GM12892 (cell line): Measurements from ENCODE around the gene PSMC4. TPM values are rescaled to one million over a fixed set of nuclear protein-coding genes. Genes with fewer than 3 reads are reported as not detected.

Experiments used
- DNase-seq: peaks from one replicate; pipeline ENCODE4 v3.0.0; 2011; ENCODE audit not compliant: insufficient read length
- FAIRE-seq: peaks from 2 replicates; lab custom pipeline; 2011; peaks lifted over from hg19 to GRCh38; lab: Jason Lieb, UNC
- POLR2A ChIP-seq: IDR thresholded peaks from 2 replicates; pipeline ENCODE4 v1.6.1; 2011; ENCODE audit warnings: low read depth, low read length, control low read depth
- POLR2AphosphoS5 ChIP-seq: IDR thresholded peaks from 2 replicates; pipeline ENCODE4 v1.6.1; 2011; ENCODE audit warnings: low read depth, low read length, control low read depth
- TAF1 ChIP-seq: IDR thresholded peaks from 2 replicates; pipeline ENCODE4 v1.6.1; 2011; ENCODE audit warnings: low read depth, mild to moderate bottlenecking, control low read depth, low read length, borderline replicate concordance
- polyA plus RNA-seq: library from polyadenylated mRNA; unstranded; fragments of >200 nt; gene quantifications from one replicate; pipeline ENCODE4 v1.2.1, GENCODE V29; 2012; ENCODE audit warnings: missing spikeins, inconsistent platforms; ENCODE audit not compliant: missing spikeins

PSMC4 gene
- 64.7 TPM for polyA plus RNA-seq

DNA sequence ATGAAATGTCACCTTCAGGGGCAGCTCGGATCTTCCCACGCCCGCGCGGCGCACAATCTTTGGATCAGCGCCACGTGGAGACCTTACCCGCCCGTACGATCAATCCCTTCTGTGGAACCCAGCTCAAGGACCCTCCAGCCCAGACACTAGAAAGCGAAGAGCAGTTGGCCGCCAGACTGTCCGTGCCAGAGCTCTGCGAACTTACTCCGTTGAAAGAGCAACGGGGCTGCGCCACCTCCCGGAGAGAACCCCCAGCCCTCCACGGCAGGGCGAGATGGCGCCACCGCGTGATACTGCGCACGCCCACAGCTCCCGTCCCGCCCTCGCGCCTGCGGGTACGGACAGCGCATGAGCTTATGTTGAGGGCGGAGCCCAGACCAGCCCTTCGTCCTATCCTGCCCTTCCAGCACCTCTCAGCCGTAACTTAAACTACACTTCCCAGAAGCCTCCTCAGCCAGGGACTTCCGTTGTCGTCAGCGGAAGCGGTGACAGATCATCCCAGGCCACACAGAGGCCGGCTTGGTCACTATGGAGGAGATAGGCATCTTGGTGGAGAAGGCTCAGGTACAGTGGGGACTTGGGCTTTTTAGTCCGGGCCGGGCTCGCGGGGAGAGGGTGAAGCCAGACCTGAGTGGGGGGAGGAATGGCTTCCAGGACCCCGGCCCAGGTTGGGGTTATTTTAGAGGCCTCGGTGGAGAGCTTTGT is at the start of gene PSMC4:
PSMC4 (plus strand) TSS at position 491 of the 705 bp plus-strand sequence; CDS start at position 529, 38 bp downstream.
- DNase-seq (peak; percentile 93), FAIRE-seq (peak; percentile 100)
- peak; percentile 89 for TF ChIP-seq POLR2AphosphoS5
- no peak for TF ChIP-seq TAF1
- TF ChIP-seq POLR2A, result peak; percentile 85

DNA sequence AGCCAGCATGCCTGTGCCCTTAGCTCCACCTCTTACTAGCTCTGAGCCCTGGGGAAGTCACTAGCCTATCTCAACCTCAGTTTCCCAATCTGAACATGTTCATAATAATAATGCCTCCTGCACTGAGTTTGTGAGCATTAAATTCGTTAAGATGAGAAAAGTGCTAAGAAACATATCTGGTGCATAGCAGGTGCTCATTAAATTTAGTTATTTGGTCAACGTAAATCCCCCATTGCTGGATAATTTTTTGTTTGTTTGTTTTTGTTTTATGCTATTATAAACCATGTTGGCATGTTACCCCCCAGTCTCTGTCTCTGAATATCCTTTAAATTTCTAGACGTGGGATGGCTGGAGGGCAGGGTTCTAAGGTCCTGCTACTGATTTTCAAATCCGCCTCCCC is 47.1 kb upstream of the PSMC4 start:
- DNase-seq, result no peak
- no peak for TF ChIP-seq POLR2AphosphoS5
- TF ChIP-seq POLR2A, result no peak
- TF ChIP-seq TAF1, result no peak
- no peak for FAIRE-seq

DNA sequence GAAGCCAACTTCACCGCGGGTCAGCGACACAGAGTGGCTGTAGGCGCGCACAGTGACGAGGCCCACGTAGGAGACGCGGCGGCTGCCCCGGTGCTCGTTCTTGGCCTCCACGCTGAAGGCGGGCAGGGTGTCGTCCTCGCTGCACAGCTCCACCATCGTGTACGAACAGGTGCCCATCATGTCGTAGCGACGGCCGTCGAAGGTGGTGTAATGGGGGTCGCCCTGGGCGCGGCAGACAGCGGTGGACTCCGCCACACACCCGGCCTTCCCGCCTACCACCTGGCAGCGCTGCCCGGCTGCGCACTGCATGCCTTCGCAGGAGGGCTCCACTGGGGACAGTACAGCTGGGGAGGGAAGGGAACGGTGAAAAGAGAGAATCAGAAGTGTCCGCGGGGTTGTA is 46.6 kb upstream of the PSMC4 start:
- FAIRE-seq, result no peak
- TF ChIP-seq POLR2AphosphoS5 (no peak), TAF1 (no peak), POLR2A (no peak)
- DNase-seq, result no peak

DNA sequence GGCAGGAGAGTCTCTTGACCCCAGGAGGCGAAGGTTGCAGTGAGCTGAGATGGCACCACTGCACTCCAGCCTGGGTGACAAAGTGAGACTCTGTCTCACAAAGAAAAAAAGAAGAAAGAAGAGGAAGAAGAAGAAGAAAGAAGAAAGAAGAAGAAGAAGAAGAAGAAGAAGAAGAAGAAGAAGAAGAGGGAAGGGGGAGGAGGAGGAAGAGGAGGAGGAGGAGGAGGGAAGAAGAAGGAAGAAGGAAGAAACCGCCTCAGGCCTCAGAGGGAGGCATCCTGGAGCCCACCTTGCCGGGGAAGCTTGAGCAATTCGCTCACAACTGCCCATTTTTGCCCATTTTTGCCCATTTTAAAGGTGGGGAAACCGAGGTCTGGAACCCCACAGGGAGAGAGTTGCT is 46.0 kb upstream of the PSMC4 start:
- DNase-seq (no peak), FAIRE-seq (no peak)
- TF ChIP-seq POLR2A, result no peak
- TF ChIP-seq POLR2AphosphoS5, result no peak
- no peak for TF ChIP-seq TAF1

DNA sequence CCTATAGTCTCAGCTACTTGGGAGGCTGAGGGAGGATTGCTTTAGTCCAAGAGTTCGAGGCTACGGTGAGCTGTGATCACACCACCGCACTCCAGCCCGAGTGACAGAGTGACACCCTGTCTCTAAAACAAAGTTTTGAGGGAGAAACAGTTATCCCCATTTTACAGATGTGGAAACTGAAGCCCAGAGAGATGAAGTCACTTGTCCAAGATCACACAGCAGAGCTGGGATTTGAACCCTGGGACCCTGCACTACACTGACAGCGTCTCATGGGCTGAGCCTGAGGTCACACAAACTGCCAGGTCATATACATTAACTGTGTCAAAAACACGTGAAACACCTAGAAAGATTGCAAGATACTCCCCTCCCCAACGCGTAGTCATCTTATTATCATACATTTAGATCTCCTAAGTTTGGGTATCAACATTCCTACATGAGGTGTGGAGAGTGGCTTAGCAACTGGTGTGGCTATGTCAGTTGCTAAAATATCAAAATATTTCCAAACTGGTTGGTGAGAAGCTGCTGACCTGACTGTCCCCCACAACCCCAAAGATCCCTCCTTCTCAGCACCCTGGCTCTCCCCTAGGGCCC is 44.7 kb upstream of the PSMC4 start:
- TF ChIP-seq POLR2AphosphoS5 (no peak), POLR2A (no peak)
- no peak for FAIRE-seq

DNA sequence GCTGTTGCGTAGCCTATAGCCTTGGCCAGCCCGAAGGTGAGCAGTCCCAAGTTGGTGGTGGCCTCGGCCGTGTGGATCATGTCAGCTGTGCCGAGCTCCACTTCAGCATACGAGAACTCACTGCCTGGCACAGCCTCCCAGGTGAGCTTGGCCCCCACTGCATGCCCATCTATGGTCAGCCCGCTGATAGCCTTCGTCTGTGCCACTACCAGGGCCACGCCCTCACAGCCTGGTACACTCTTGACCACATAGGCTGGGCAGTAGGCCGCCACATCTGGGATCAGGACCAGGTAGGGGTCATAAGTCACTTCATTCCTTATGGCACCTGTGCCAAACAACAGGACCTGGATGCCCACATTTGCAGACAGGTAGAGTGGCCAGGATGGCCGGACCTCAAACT is 43.9 kb upstream of the PSMC4 start:
- TF ChIP-seq POLR2A (no peak), TAF1 (no peak), POLR2AphosphoS5 (no peak)
- DNase-seq (no peak), FAIRE-seq (no peak)

More for the DNA sequence above, 44.7 kb upstream of the PSMC4 start:
- no peak for DNase-seq

DNA sequence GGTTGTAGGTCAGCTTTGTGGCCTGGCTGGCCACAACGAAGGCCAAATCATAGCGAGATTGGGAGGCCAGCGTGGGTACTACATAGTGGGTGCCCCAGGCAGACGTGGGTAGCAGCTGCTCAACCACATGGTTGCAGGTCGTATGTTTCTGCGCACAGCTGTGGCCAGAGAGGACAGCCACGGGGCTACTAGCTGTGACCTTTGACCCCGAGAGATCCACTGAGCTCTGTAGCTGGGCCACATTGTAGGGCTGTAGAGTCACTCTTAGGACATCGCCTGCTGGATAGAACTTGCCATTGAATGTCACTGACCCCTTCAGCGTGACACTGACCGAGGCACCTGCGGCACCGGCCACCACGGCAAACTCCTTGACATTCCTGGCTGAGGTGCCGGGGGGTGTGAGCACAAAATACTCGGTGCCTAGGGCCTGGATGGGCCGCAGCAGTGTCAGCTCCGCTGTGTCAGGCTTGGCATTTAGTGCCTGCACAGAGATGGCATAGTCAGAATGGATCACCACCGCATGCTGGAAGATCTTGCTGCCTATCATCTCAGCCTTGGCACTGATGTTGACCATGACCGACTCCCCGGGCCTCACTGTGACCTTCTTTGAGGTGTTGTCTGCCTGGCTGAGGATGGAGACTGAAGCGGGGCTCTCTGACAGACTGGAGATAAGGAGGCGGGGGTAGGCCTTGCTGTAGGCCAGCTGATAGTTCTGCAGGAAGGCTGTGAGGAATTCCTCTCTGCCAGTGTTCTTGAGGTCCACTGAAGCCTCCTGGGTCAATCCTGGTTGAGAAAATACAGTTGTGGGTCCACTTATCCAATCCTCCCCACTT is 43.2 kb upstream of the PSMC4 start:
- FAIRE-seq (no peak), DNase-seq (no peak)
- TF ChIP-seq TAF1, result no peak
- TF ChIP-seq POLR2A, result no peak
- TF ChIP-seq POLR2AphosphoS5, result no peak

DNA sequence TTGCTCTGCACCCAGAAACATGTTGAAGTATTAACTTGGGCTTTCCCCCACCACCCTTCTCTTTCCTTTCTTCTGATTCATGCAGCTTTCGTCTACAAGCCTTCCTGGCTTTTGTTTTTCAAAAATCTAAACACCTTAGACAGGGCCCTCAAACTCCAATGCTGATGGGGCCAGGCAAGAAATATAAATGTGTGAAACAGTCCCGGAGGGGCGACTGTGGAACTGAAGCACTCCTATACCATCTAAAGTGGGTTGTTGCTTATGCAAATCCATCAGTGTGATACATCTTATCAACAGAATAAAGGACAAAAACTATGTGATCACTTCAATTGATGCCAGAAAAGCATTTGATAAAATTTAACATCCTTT is 42.6 kb upstream of the PSMC4 start:
- DNase-seq (no peak), FAIRE-seq (no peak)
- TF ChIP-seq POLR2A (no peak), POLR2AphosphoS5 (no peak), TAF1 (no peak)

DNA sequence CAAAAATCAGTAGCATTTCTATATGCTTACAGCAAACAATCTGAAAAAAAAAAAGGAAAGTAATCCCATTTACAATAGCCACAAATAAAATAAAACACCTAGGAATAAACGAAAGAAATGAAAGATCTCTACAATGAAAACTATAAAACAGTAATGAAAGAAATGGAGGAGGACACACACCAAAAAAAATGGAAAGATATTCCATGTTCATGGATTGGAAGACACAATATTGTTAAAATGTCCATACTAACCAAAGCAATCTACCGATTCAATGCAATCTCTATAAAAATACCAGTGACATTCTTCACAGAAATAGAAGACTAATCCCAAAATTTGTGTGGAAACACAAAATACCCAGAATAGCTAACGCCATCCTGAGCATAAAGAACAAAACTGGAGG is 41.2 kb upstream of the PSMC4 start:
- FAIRE-seq (no peak), DNase-seq (no peak)
- TF ChIP-seq TAF1, result no peak
- no peak for TF ChIP-seq POLR2A
- no peak for TF ChIP-seq POLR2AphosphoS5

DNA sequence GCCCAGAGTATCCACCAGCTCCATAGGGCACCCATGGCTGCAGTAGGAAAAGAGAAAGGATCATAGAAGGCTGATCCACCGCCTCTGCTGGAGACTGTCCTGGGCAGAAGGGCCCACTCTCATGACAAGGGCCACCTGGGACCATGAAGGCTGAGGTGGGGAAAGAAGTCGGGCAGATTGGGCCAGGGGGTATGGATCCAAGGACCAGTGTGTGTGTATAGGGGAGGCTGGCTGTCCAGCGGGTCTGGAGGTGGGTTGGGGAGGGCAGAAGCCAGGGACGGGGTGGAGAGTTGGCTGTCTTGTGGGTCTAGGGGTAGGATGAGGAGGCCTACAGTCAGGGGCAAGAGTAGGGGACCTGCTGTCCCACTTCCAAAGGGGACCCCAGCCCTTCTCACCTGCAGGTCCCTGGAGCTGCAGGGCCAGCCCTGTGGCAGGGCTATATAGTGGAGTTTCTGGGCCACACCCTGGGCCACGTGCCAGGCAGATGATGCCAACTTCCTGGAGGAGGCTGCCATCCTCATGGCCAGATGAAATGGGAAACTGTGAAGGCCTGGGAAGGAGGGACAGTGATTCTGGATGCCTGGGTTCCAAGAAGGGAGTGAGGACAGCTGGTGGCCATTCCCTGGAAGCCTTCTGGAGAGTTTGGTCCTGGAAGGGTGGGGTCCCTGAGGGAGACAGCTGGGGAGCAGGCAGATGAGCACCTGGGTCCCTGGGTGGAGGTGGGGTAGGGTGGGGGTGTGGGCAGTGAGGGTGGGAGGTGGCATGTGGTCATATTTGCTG is 36.2 kb upstream of the PSMC4 start, which contains the start of gene FCGBP:
FCGBP (minus strand) TSS at position 51 of the 780 bp plus-strand sequence.
- FAIRE-seq (no peak), DNase-seq (no peak)
- TF ChIP-seq POLR2A, result no peak
- no peak for TF ChIP-seq TAF1
- no peak for TF ChIP-seq POLR2AphosphoS5

DNA sequence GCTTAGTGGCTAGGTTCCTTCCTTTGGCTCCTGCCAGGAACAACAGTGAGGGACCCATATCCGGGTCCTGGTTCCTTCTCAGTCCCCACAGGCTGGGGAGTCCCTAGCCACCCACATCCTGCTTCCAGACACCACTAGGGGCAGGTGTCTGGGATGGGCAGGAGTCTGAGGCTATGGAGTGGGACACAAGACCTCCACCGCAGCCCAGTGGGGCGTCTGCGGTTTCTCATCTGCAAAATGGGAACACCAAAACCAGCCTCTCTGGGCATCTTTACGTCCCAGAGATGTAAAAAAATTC is 35.7 kb upstream of the PSMC4 start:
- FAIRE-seq, result no peak
- no peak for DNase-seq
- TF ChIP-seq POLR2AphosphoS5 (no peak), POLR2A (no peak), TAF1 (no peak)
